Peyer's patch (tissue), 4 donors: ENCODE data around the gene TNRC6A.
A peak's percentile ranks its signal among the peaks of the same experiment; 100 is the strongest.

Source experiments
- POLR2A ChIP-seq, 2 donors: fragments of 450-650 bp; IDR thresholded peaks; one replicate each; pipeline ENCODE4 v1.5.1; 2017; ENCODE audit warnings: antibody characterized with exemption in 2 of 2, mild to moderate bottlenecking in 2 of 2, moderate library complexity in 2 of 2
- TF ChIP-seq, protein P1 (sequence below), 6 experiments: fragments of 450-650 bp in 4 of 6; fragments of 200-600 bp in 2 of 6; sonication (generic) in 1 of 6; IDR thresholded peaks; one replicate each; pipeline ENCODE4 v1.5.1; 2017 to 2019; ENCODE audit warnings: antibody characterized with exemption in 6 of 6, mild to moderate bottlenecking in 3 of 6, moderate library complexity in 1 of 6

GRCh38 chr16:24834459-24835335, 105.2 kb downstream of the TNRC6A start:
- TF ChIP-seq, protein P1, sequence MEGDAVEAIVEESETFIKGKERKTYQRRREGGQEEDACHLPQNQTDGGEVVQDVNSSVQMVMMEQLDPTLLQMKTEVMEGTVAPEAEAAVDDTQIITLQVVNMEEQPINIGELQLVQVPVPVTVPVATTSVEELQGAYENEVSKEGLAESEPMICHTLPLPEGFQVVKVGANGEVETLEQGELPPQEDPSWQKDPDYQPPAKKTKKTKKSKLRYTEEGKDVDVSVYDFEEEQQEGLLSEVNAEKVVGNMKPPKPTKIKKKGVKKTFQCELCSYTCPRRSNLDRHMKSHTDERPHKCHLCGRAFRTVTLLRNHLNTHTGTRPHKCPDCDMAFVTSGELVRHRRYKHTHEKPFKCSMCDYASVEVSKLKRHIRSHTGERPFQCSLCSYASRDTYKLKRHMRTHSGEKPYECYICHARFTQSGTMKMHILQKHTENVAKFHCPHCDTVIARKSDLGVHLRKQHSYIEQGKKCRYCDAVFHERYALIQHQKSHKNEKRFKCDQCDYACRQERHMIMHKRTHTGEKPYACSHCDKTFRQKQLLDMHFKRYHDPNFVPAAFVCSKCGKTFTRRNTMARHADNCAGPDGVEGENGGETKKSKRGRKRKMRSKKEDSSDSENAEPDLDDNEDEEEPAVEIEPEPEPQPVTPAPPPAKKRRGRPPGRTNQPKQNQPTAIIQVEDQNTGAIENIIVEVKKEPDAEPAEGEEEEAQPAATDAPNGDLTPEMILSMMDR (IDR thresholded peaks at IDR 0.05), result peak in 4 of 6 experiments; percentile 29 to 84 (median 72)
- no peak for TF ChIP-seq POLR2A (IDR thresholded peaks at IDR 0.05)
